ENCODE measurements around the gene C1orf174. TPM values are rescaled to one million over a fixed set of nuclear protein-coding genes. Genes with fewer than 3 reads are reported as not detected.

The C1orf174 gene
- total RNA-seq, 1 experiment from 2014 or later: 41.2 TPM

DNA sequence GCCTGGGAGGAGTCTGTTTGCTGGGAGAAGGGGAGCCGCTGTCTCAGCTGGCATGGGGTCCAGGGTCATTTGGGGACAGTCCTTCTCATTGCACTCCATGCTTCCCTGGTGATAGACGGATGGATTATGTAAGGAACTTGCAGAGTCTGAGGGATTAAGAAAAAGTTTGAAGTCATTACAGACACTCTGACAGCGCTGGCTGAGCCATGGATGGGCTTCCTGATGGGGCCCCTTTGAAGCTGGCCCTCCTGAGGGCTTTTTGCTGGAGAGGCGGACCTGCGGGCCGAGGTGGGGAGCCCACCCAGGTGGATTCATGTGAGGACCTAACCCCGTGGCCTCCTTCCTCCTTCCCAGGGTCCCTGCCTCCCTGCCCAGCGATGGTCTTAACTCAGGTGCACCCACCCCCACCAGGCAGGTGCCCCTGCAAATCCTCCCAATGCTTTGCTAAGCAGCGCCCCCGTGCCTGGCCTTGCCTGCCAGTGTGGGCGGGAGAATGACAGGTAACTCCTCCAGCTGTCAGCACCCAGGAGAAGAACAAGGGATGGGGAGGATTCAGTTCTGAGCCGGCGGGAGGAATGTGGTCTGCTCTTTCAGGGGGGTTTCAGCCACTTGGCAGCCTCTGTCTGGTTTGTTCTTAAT lies 24.2 kb upstream of the C1orf174 start:
- BruUV-seq (replicated peaks): no TSS peak
- H3K27me3 ChIP-seq (ENCODE audit: control insufficient read depth, insufficient read depth, low read length): no peaks in the 10 kb centered on the region
- TF ChIP-seq POLR2AphosphoS5 (IDR thresholded peaks at IDR 0.05; ENCODE audit: low read depth, low read length) (no peak), SIN3A (IDR thresholded peaks at IDR 0.05; ENCODE audit: borderline replicate concordance, insufficient read depth, low read depth, low read length) (no peak), TCF7L2 (IDR thresholded peaks at IDR 0.05; ENCODE audit: low read depth, low read length) (no peak)
- TF ChIP-seq, protein P1, sequence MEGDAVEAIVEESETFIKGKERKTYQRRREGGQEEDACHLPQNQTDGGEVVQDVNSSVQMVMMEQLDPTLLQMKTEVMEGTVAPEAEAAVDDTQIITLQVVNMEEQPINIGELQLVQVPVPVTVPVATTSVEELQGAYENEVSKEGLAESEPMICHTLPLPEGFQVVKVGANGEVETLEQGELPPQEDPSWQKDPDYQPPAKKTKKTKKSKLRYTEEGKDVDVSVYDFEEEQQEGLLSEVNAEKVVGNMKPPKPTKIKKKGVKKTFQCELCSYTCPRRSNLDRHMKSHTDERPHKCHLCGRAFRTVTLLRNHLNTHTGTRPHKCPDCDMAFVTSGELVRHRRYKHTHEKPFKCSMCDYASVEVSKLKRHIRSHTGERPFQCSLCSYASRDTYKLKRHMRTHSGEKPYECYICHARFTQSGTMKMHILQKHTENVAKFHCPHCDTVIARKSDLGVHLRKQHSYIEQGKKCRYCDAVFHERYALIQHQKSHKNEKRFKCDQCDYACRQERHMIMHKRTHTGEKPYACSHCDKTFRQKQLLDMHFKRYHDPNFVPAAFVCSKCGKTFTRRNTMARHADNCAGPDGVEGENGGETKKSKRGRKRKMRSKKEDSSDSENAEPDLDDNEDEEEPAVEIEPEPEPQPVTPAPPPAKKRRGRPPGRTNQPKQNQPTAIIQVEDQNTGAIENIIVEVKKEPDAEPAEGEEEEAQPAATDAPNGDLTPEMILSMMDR (IDR thresholded peaks at IDR 0.05): no peak
- TF ChIP-seq, protein P2, sequence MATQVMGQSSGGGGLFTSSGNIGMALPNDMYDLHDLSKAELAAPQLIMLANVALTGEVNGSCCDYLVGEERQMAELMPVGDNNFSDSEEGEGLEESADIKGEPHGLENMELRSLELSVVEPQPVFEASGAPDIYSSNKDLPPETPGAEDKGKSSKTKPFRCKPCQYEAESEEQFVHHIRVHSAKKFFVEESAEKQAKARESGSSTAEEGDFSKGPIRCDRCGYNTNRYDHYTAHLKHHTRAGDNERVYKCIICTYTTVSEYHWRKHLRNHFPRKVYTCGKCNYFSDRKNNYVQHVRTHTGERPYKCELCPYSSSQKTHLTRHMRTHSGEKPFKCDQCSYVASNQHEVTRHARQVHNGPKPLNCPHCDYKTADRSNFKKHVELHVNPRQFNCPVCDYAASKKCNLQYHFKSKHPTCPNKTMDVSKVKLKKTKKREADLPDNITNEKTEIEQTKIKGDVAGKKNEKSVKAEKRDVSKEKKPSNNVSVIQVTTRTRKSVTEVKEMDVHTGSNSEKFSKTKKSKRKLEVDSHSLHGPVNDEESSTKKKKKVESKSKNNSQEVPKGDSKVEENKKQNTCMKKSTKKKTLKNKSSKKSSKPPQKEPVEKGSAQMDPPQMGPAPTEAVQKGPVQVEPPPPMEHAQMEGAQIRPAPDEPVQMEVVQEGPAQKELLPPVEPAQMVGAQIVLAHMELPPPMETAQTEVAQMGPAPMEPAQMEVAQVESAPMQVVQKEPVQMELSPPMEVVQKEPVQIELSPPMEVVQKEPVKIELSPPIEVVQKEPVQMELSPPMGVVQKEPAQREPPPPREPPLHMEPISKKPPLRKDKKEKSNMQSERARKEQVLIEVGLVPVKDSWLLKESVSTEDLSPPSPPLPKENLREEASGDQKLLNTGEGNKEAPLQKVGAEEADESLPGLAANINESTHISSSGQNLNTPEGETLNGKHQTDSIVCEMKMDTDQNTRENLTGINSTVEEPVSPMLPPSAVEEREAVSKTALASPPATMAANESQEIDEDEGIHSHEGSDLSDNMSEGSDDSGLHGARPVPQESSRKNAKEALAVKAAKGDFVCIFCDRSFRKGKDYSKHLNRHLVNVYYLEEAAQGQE (IDR thresholded peaks at IDR 0.05; ENCODE audit: insufficient read depth in 1 of 2, low read depth in 2 of 2, low read length in 1 of 2): no peak
- in situ Hi-C loops (cut with HindIII; ENCODE audit: low pct_unique_long_range_greater_than_20kb, low sequenced_read_pairs): no loop called here
- H3K27ac ChIP-seq (ENCODE audit: low read length): no peak overlapping the region
- H3K9me3 ChIP-seq (ENCODE audit: control insufficient read depth, insufficient read depth, low read depth, low read length): no peaks in the 10 kb centered on the region
- POLR2A ChIA-PET: no interaction called here
- H3K4me3 ChIP-seq (ENCODE audit: low read depth in 2 of 2, low read length in 2 of 2): no peak overlapping the region
- intact Hi-C loops (cut with micrococcal nuclease; ENCODE audit: unreplicated experiment): no loop called here
- H3K4me1 ChIP-seq (ENCODE audit: control insufficient read depth, insufficient read depth, low read length): no peaks in the 10 kb centered on the region
- CTCF ChIA-PET: no interaction called here
- ATAC-seq (no peak), DNase-seq (ENCODE audit: low read depth, low spot score) (no peak)
- H3K36me3 ChIP-seq (ENCODE audit: control insufficient read depth, insufficient read depth, low read length): no peaks in the 10 kb centered on the region

DNA sequence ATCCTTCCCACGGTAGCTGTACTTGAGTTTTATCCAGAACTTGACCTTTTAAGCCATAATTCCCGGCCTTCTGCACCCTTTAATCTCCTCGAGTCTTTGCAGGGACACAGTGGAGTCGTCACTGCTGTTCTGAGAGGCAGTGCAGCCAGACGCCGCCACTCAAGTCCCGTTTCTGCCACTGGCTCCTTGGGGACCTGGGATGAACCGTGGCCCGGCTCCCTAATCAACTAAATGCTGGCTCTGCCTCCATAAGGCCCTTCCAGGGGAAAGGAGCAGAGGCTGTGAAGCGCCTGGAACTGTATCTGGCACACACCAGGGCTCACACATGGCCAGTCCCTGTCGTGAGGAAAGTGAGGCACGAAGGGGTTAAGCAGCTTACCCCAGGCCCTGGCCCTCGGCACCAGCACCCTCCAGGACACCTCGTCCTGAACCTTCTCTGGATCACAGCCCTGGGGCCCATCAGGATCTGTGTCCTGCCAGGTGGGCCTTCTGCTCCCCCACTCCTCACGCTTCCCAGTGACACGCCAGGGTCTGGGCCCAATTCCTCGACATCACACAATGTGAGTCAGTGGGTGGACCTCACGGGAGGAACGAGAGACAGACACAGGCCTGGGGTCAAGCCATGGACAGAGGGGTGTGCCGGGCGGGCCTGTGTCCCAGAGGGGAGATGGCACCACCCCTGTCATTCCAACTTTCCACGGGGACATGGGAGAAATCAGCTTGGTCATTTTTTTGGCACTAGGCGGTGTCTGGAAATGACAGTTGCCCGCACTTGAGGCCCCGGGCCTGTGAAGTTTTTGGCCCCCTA lies 23.5 kb upstream of the C1orf174 start:
- Histone ChIP-seq H3K27ac (ENCODE audit: low read length) (no peak overlapping the region), H3K27me3 (ENCODE audit: control insufficient read depth, insufficient read depth, low read length) (no peaks in the 10 kb centered on the region), H3K36me3 (ENCODE audit: control insufficient read depth, insufficient read depth, low read length) (no peaks in the 10 kb centered on the region), H3K4me1 (ENCODE audit: control insufficient read depth, insufficient read depth, low read length) (no peaks in the 10 kb centered on the region), H3K9me3 (ENCODE audit: control insufficient read depth, insufficient read depth, low read depth, low read length) (no peaks in the 10 kb centered on the region), H3K4me3 (ENCODE audit: low read depth in 2 of 2, low read length in 2 of 2) (no peak overlapping the region)
- ChIA-PET POLR2A (no interaction called here), CTCF (no interaction called here)
- TF ChIP-seq SIN3A (IDR thresholded peaks at IDR 0.05; ENCODE audit: borderline replicate concordance, insufficient read depth, low read depth, low read length): no peak
- TF ChIP-seq, protein P2 (IDR thresholded peaks at IDR 0.05; ENCODE audit: insufficient read depth in 1 of 2, low read depth in 2 of 2, low read length in 1 of 2): no peak
- TF ChIP-seq, protein P1 (IDR thresholded peaks at IDR 0.05): no peak
- no peak for TF ChIP-seq TCF7L2 (IDR thresholded peaks at IDR 0.05; ENCODE audit: low read depth, low read length)
- TF ChIP-seq POLR2AphosphoS5 (IDR thresholded peaks at IDR 0.05; ENCODE audit: low read depth, low read length): no peak
- ATAC-seq (no peak), DNase-seq (ENCODE audit: low read depth, low spot score) (no peak)
- intact Hi-C loops (cut with micrococcal nuclease; ENCODE audit: unreplicated experiment) (no loop called here), in situ Hi-C loops (cut with HindIII; ENCODE audit: low pct_unique_long_range_greater_than_20kb, low sequenced_read_pairs) (no loop called here)
- BruUV-seq (replicated peaks): no TSS peak

Measured in Panc1 (cell line).